GM18861 (cell line): ENCODE results near the gene TMEM215.
"Not testable (repeated sequence)": the region's sequence is repeated elsewhere in the genome, so short reads cannot be mapped to it uniquely, and the experiment has no call there.

ENCODE experiments used
- ATAC-seq: cut with Tn5 transposase; IDR thresholded peaks from one replicate; pipeline ENCODE4 v1.9.1; 2021; ENCODE audit not compliant: unreplicated experiment

TMEM215 gene, protein sequence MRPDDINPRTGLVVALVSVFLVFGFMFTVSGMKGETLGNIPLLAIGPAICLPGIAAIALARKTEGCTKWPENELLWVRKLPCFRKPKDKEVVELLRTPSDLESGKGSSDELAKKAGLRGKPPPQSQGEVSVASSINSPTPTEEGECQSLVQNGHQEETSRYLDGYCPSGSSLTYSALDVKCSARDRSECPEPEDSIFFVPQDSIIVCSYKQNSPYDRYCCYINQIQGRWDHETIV

DNA sequence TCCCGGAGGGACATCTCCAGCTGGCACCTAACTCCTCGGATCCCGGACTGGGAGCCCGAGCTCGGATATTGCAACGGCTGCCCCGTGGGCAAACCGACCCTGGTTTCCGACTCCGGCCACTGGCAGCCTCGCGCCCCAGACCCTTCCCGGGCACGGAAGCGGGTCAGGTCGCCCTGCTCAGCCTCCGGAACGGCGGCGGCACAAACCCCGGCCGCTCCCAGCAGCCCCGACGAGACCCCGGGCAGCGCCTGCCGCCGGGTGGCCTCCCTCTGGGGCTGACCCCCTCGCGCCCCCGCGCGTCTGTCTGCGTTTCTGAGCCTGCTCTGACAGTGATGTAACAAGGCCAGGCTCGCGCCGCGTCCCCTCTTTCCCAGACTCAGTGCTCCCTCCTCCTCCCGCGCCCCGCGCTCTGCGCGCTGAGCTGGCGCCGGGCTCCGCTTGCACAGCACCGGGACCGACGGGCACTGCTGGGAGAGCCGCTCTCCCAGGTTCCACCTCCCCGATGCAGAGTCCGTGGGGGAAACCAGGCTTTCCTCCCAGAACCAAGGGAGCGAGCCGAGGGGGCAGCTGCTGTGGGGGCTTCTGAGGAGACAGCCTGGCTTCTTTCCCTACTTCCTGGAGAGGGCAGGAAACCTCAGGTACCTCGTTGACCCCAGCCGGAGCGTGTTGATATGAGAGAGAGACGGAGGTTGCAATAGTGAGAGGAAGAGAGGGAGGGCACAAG, at the start of gene TMEM215:
TSS of gene TMEM215 (plus strand) at position 373 of the 724 bp plus-strand sequence. CDS start 644 bp downstream, outside the sequence.
- no peak for ATAC-seq

DNA sequence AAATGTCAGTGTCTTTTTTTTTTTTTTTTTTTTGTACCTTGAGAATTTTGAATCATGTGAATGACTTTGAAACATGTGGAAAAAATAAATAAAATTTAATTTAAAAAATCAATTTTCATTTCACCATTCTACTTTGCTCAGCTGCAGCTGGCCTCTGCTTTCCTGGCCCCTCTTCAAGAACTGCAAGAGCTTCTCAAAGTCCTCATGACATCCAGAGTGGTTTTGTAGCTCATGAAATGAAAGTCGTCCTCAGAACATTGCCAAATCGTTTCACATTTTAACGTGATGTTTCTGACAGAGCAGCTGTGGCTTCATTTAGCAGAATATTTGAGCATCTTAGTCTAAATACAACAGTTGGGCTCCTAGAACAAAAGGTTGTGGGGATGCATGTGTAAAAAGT, 47.9 kb upstream of the TMEM215 start:
- no peak for ATAC-seq

DNA sequence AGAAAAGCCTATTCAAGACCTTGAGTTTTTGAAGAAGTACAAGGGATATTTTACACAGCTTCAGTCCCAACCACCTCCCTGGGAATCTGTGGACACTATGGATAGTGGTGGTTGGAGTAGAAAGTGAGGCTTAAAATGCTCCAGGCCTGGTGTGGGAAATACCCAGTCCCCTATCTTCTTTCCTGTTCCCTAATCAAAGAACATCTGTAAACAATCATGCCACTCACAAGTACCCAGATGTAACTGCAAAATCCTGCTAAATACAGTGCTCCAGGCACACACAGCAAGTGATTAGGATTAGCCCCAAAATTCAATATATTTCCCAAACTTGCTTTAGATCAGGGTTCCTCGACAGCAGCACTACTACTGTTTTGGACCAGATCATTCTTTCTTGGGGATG, 46.0 kb upstream of the TMEM215 start:
- ATAC-seq = no peak

DNA sequence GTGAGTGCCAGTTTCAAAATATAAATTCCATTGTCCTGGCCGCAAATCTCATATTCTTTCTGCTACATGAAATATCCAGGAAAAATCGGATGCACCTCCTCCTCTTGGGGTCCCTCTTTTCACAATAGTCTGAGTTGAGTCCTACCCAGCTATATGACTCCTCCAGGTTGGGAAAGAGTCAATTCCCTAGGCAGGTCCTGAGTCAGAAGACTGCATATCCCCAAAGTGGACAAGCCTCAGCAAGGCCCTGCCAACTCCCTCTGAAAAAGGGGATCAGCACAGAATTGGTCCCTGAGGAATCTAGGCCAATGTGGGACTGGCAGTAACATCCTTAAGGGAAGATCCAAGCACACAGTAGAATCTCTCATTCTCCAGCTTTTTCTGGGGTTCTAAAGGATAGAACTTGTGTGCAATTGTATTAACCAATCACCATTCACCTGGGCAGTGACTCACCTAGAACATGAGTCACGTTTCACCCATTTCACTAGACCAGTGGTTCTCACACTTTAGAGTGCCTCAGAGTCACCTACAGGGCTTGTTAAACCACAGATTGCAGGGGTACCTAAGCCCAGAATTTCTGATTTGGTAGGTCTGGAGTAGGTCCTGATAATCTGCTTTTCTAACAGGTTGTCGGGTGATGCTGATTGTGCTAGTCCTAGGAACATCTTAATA, 44.7 kb upstream of the TMEM215 start:
- no peak for ATAC-seq

DNA sequence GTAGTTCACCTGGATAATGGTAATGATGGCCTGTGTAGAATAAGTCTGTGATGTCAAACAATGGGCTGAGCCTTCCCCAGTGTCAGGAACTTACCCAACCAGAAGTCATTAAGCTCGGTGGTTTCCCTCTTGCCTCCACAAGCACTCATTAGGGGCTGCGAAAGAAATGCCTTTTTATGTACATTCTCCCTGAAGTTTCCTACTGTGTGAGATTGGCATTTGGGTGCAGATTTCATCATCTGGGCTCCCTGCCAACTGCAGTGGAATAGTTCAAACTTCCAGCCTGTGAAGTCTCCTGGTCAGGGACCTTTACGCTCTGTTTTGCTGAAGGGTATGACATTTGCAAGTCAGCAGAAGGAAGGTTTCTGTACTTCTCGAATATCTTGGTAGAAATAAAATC, 41.6 kb upstream of the TMEM215 start:
- no peak for ATAC-seq

DNA sequence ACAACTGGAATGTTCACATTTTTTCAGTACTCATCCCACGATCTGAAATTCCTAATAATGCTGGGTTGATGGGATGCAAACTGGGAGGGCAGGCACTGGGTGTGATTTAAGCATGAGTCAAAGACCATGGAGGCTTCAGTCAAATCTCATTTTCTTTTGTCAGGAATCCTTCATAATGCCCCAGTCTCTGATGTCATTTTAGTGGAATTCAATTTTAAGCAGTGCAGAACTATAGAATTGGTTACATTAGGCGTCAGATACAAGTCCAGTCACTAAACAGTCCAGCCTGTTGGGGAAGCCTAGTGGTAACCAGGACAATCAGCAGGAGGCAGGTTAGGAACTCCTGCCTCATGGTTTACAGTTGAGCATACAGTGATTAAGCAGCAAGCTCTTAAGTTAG, 41.0 kb upstream of the TMEM215 start:
- no peak for ATAC-seq

DNA sequence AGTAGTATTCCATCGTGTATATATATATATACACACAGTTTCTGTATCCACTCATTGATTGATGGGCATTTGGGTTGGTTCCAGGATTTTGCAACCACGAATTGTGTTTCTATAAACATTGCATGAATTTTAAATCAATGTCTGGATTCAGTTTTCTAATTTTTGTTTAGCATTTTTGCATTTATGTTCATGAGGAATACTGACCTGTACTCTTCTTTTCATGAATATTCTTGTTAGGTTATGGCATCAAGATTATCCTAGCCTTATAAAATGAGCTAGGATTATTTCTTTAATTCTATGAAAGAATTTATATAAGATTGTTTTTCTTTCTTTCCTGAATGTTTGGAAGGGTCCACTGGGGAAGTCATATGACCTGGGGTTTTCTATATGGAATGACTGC, 35.3 kb upstream of the TMEM215 start:
- no peak for ATAC-seq

DNA sequence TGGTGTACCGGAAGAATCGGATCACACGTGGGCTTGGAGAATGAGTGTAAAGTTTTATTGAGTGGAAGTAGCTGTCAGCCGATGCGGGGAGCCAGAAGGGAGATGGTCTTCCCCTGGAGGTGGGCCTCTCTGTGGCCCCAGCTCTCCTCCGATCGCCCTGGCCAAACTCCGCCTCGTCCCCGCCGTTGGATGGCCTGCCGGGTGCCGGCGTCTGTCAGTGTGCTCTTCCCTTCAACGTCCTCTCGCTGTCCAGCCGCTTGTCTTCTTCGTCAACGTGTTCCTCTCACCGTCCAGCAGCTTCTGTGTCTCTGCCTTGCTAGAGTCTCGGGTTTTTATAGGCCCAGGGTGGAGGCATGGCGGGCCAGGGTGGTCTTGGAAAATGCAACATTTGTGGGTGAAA, 27.6 kb upstream of the TMEM215 start:
- no peak for ATAC-seq

DNA sequence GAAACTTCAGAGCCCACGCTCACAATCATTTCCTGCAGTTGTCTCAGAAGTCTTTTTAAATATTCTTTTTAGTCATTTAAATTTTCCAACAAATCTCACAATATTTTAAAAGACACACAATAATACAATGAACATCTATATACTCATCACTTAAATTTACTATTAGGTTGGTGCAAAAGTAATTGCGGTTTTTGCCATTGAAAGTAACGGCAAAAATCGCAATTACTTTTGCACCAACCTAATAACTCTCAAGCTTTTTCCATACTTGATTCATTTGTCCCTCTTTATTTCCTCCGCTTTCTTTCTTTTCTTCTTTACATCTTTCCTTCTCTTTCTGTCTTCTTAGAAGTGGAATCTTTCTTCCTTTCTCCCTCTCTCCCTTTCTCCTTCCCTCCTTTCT, 19.2 kb upstream of the TMEM215 start:
- no peak for ATAC-seq

DNA sequence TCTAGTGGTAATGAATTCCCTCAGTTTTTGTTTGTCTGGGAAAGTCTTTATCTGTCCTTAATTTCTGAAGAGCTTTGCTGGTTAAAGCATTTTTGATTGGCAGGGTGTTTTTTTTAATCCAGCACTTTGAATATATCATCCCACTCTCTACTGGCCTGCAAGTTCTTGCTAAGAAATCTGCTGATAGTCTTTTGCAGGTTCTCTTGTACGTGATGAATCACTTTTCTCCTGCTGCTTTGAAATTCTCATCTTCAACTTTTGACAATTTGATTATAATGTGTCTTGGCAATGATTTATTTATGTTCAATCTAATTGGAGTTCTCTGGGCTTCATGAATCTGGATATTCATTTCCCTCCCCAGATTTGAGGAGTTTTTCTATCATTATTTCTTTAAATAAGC, 8.1 kb upstream of the TMEM215 start:
- ATAC-seq = no peak

DNA sequence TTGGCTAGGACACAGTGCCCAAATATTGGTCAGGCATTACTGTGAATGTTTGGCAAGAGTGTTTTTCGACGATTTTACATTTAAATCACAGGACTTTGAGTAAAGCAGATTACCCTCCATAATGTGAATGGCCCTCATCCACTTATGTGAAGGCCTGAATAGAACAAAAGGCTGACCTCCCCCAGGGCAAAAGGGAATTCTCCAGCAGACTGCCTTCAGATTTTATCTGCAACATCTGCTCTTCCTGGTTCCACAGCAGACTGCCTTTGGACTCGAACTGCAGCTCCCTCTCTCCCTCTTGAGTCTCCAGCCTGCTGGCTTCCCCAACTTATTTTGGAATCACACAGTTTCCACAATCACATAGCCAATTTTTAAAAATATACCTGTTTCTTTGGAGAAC, 7.1 kb upstream of the TMEM215 start:
- ATAC-seq = no peak

DNA sequence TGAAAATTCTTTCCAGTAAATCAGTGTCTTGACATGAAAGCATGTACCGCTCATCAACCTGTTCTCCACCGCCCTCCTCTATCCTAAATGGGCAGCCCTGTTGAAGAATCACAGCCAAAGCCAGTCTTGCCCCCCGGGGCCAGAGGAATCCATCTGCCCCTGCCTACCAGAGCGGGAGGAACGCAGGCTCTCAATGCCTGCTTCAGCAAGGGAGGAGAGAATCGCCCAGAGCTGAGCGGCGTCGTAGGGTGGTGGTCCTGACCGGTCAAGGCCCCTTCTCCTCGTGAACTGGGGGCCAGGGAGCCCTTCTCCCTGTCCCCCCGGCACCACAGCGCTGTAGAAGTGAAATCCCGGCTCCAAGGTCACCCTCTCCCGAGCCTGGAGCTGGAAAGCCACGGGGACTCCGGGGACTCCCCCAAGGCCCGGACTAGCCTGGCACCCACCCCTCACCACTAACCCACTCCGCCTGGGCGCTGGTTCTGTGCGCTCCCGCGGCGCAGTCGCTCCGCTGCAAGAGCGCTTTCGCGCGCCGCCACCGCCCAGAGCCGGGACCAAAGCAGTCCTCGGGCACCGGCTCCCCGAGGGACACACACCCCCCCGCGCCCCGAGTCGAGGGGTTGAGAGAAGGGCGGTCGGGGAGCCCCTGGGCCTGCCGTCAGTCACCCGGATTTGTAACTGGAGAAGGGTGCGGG, 718 bp upstream of the TMEM215 start:
- no peak for ATAC-seq

DNA sequence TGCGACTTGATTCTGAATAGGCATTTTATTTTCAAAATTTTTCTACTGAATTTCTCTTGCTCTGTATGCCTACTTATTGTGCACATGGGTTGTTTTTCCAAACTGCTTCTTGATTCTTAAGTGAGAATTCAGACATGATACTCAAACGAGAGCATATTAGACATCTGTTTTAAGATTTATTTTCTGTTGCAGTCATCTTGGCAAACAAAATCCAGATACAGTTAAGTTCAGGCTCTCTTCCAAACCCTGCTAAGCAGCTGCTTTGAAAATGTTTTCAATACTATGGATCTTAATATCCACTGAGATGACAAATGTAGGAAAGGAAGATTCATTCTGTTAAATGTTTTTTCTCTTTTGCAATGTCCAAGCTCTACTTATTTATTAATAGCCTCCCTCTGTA, 4.5 kb downstream of the TMEM215 start:
- no peak for ATAC-seq

DNA sequence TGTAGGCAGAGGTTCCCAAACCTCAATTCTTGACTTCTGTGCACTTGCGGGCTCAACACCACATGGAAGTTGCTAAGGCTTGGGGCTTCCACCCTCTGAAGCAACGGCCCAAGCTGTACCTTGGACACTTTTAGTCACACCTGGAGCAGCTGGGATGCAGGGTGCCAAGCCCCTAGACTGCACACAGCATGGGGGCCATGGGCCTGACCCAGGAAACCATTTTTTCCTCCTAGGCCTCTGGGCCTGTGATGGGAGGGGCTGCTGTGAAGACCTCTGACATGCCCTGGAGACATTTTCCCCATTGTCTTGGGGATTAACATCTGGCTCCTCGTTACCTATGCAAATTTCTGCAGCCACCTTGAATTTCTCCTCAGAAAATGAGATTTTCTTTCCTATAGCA, 12.7 kb downstream of the TMEM215 start:
- not testable (repeated sequence) for ATAC-seq

DNA sequence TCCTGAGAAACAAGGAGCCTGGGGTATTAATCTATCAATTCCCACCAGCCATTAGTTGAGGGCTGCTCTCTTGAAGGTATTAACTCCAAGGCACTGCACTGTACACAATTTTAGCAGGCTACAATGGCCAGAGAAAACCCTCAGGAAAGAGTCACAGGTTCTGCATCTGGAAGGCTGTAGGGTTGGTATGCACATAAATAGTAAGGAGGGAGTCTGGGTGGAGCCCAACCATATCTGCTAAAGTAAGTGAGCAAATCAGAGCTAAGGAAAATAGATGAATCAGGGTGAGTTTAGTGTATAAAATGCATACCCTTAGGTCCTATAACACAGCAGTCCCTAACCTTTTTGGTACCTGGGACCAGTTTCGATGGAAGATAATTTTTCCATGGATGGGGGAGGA, 18.2 kb downstream of the TMEM215 start:
- no peak for ATAC-seq

DNA sequence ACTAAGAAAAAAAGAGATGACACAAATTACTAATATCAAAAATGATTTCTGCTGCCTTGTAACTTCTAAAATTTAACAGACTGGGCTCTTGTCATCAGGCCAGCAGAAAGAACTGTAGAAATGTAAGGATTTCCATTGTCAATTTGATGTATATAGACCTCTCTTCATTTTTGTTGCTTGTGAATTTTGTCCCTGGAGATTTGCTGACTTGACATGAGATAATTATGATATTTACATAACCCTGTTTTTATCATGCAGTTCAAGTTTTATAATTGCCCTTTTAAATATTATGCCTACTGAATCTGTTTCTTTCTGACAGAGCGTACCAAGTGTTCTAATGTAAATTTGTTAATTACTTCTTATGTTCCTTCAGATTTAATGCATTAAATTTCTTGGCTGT, 23.9 kb downstream of the TMEM215 start:
- ATAC-seq = no peak

DNA sequence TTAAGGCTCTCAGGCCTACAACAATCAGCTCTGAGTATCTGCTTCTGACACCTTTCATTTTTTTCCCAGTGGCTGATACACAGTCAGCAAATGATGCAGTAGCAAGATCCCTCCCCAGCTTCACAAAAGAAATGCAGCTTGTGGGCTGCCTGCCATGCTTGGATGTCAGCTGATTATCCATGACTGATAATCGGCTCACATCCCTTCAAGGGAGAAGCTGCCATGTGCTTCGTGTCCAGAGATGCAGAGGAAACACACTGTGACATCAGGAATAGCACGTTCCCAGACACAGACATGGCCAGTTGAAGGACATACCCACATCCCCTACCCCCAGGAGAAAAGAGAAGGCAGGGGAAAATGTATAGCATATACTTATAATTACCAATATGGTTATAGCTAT, 27.9 kb downstream of the TMEM215 start:
- ATAC-seq = no peak

DNA sequence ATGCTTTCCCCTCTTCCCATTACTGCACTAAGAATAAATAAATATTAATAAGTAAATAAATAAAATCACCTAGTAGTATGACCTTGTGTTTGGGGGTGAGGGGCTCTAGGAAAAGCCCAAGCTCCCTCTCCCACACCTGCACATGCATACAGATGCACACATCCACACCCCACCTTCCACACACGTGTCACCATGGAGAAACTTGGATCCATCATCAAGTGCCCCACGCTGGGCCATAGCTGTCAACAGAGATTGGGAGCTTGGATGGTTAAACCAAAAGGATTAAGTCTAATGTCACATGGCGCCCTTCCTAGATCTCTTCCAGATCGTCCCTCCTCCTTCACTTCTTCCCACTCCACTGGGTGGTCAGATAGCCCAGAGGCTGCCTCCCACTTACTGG, 37.0 kb downstream of the TMEM215 start:
- no peak for ATAC-seq

DNA sequence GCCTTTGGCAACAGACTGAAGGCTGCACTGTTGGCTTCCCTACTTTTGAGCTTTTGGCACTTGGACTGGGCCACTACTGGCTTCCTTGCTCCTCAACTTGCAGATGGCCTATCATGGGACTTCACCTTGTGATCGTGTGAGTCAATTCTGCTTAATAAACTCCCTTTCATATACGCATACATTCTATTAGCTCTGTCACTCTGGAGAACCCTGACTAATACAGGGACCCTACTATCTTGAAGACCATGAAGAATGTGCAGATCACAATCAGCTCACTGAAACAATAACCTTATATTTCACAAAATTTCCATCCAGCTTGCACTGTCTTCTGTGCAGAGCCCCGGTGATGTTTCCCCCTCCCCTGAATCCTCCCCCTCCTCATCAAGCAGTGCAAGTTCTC, 39.8 kb downstream of the TMEM215 start:
- ATAC-seq = no peak

DNA sequence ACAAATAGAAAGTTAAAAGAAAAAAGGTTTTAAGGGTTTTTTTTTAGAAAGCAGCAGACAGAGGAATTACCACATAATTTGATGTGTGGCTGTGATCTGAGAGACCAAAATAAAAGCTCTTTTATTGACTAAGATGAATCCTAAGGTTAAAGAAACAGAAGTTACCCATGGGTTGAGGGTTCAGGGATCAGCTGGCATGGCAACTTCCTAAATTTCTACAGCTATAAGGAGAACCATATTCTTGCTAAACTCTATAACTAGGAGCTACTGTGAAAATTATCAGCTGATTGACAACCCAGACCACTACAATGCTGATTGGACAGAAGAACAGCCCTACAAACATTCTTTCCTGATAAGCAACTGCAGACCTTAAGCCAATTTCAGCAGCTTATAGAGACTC, 40.2 kb downstream of the TMEM215 start:
- ATAC-seq = no peak

DNA sequence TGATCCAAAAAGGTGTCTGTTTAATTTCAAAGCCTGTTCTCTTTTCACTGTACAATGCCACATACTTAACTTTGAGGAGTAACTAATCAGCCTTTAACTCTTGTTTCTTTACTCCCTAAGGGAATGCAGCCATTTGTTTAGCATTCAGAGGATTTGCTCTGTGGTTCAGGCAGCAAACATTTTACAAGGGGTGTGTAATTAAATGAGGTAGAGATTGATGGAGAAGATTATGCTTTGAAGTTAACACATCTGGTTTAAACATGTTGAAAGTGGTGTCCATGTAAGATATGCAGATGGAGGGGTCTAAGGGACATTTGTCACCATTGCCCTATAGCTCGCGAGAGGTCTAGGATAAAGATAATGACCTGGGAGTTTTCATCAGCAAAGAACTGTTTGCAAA, 41.9 kb downstream of the TMEM215 start:
- no peak for ATAC-seq

DNA sequence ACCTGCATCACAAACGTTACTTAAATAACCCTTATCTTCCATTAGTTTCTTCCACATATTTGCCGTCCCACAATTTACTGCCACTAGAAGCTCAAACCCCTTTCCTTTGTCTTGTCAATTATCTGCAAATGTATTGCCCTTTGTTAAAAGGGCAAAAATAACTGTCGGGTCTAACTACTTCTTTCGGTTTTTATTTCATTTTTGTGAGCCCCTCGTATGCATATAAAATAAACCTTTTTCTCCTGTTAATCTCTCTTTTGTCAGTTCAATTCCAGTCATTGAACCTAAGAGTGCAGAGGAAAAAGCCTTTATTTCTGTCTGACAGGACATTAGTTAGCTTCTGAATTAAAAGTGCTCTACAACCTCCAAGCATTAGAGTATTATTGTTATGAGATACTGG, 45.5 kb downstream of the TMEM215 start:
- ATAC-seq = no peak
